ENCODE data around the gene PIANP. TPM values are rescaled to one million over a fixed set of nuclear protein-coding genes. Genes with fewer than 3 reads are reported as not detected.

Gene PIANP
- total RNA-seq, 4 donors from 2014 or later, result 0.42 to 1.8 (median 0.60) TPM

- H3K4me1 ChIP-seq, result no peaks in the 10 kb centered on the region
- no peaks in the 10 kb centered on the region for H3K9me3 ChIP-seq
- peaks cover 65 to 98% (median 88%) of the 10 kb centered on the region in 4 donors for H3K36me3 ChIP-seq
- TF ChIP-seq POLR2AphosphoS5 (IDR thresholded peaks at IDR 0.05), result no peak
- H3K27ac ChIP-seq (replicated peaks in 1 of 4), result no peak overlapping the region
- intact Hi-C loops (cut with DNase I), result no loop called here
- H3K27me3 ChIP-seq, result no peaks in the 10 kb centered on the region
- 96% methylated on average over 5 of the region's 5 CpGs for WGBS
- H3K4me3 ChIP-seq, result no peak overlapping the region
- no peak for DNase-seq (ENCODE audit: extremely low spot score)
These were observed 23.7 kb downstream of the PIANP start for GRCh38 chr12:6676962-6677361.

DNA sequence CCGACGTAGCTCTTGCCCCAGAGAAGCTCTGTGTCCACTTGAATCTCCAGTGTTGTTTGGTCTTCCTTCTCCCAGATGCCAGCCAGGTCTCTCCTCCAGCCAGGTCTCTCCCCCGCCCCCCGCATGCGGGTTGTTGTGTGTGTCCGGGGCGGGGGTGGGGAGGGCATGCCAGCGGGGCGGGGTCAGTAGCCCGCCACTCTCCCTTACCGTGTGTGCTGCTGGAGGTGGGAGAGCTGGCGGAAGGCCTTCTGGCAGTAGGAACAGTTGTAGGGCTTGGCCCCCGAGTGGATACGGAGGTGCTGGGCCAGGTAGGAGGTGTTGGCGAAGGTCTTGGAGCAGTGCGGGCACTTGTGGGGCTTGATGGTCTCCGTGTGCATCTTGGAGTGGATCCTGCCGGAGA is 28.5 kb downstream of the PIANP start:
- H3K36me3 ChIP-seq, result peaks cover 90 to 100% (median 96%) of the 10 kb centered on the region in 4 donors
- H3K9me3 ChIP-seq, result no peaks in the 10 kb centered on the region
- TF ChIP-seq POLR2A (IDR thresholded peaks at IDR 0.05; ENCODE audit: low read depth), result no peak
- TF ChIP-seq POLR2AphosphoS5 (IDR thresholded peaks at IDR 0.05), result no peak
- TF ChIP-seq EP300 (IDR thresholded peaks at IDR 0.05), result no peak
- no peak for TF ChIP-seq CTCF (IDR thresholded peaks at IDR 0.05)
- H3K4me3 ChIP-seq, result no peak overlapping the region
- WGBS, result 89% methylated on average over 18 of the region's 18 CpGs
- H3K27ac ChIP-seq (replicated peaks in 1 of 4), result no peak overlapping the region
- no peak for DNase-seq (ENCODE audit: extremely low spot score)
- no peaks in the 10 kb centered on the region for H3K4me1 ChIP-seq
- intact Hi-C loops (cut with DNase I), result no loop called here
- no peaks in the 10 kb centered on the region for H3K27me3 ChIP-seq

- peaks cover 57 to 64% (median 63%) of the 10 kb centered on the region in 4 donors for H3K36me3 ChIP-seq
- H3K4me3 ChIP-seq, result no peak overlapping the region
- H3K27ac ChIP-seq (replicated peaks in 1 of 4), result no peak overlapping the region
- H3K9me3 ChIP-seq, result no peaks in the 10 kb centered on the region
- no peak for TF ChIP-seq POLR2A (IDR thresholded peaks at IDR 0.05; ENCODE audit: low read depth)
- TF ChIP-seq CTCF (IDR thresholded peaks at IDR 0.05), result no peak
- no peak for TF ChIP-seq POLR2AphosphoS5 (IDR thresholded peaks at IDR 0.05)
- TF ChIP-seq EP300 (IDR thresholded peaks at IDR 0.05), result no peak
- no peaks in the 10 kb centered on the region for H3K4me1 ChIP-seq
- WGBS, result 84% methylated on average over 8 of the region's 8 CpGs
- intact Hi-C loops (cut with DNase I), result no loop called here
- no peaks in the 10 kb centered on the region for H3K27me3 ChIP-seq
- no peak for DNase-seq (ENCODE audit: extremely low spot score)
These were observed 32.9 kb downstream of the PIANP start for GRCh38 chr12:6667559-6668210.

- H3K36me3 ChIP-seq, result peaks cover 43 to 50% (median 48%) of the 10 kb centered on the region in 4 donors
- H3K27me3 ChIP-seq, result no peaks in the 10 kb centered on the region
- H3K4me1 ChIP-seq, result peaks cover 11 to 14% (median 13%) of the 10 kb centered on the region in 4 donors
- no peaks in the 10 kb centered on the region for H3K9me3 ChIP-seq
- no peak overlapping the region for H3K4me3 ChIP-seq
- no peak for DNase-seq (ENCODE audit: extremely low spot score)
- no peak for TF ChIP-seq POLR2A (IDR thresholded peaks at IDR 0.05; ENCODE audit: low read depth)
- TF ChIP-seq POLR2AphosphoS5 (IDR thresholded peaks at IDR 0.05), result no peak
- no peak for TF ChIP-seq EP300 (IDR thresholded peaks at IDR 0.05)
- no peak for TF ChIP-seq CTCF (IDR thresholded peaks at IDR 0.05)
- intact Hi-C loops (cut with DNase I), result no loop called here
- 92% methylated on average over 2 of the region's 2 CpGs for WGBS
- H3K27ac ChIP-seq (replicated peaks in 1 of 4), result no peak overlapping the region
These were observed 34.4 kb downstream of the PIANP start for GRCh38 chr12:6666211-6666610.

- DNase-seq (ENCODE audit: extremely low spot score), result no peak
- Histone ChIP-seq H3K4me3 (no peak overlapping the region), H3K4me1 (peaks cover 13 to 26% (median 19%) of the 10 kb centered on the region in 4 donors), H3K36me3 (peaks cover 31 to 36% (median 35%) of the 10 kb centered on the region in 4 donors), H3K27me3 (no peaks in the 10 kb centered on the region), H3K9me3 (no peaks in the 10 kb centered on the region), H3K27ac (replicated peaks in 1 of 4) (no peak overlapping the region)
- WGBS, result 66% methylated on average over 2 of the region's 2 CpGs
- intact Hi-C loops (cut with DNase I), result loop anchor here (5.0 kb wide), 1 partner anchor 57 kb away; the partner anchor contains the start of gene COPS7A
- TF ChIP-seq POLR2AphosphoS5 (IDR thresholded peaks at IDR 0.05) (no peak), POLR2A (IDR thresholded peaks at IDR 0.05; ENCODE audit: low read depth) (no peak), CTCF (IDR thresholded peaks at IDR 0.05) (no peak), EP300 (IDR thresholded peaks at IDR 0.05) (no peak)
These were observed 35.7 kb downstream of the PIANP start for GRCh38 chr12:6664902-6665301.
